Lower lobe of right lung (tissue), 2 donors: ENCODE results near the gene SLC35F3. TPM values are rescaled to one million over a fixed set of nuclear protein-coding genes. Genes with fewer than 3 reads are reported as not detected.
A peak's percentile ranks its signal among the peaks of the same experiment; 100 is the strongest.

Source experiments
- ATAC-seq, 2 donors: fragments of 200-7000 bp; cut with Tn5 transposase; one replicate each; pipeline ENCODE4 v1.9.1; 2020 to 2022; ENCODE audit warnings: mild to moderate bottlenecking in 2 of 2, moderate library complexity in 2 of 2
- DNase-seq: peaks from one replicate; pipeline ENCODE4 v3.0.0-alpha.2; 2020
- H3K27ac ChIP-seq: fragments of 200-600 bp; one replicate; pipeline ENCODE4 v1.8.0; 2022
- H3K27me3 ChIP-seq: fragments of 200-600 bp; one replicate; pipeline ENCODE4 v1.8.0; 2022; ENCODE audit warnings: low read depth
- H3K36me3 ChIP-seq: fragments of 200-600 bp; one replicate; pipeline ENCODE4 v1.8.0; 2022; ENCODE audit warnings: mild to moderate bottlenecking
- H3K4me1 ChIP-seq: fragments of 200-600 bp; one replicate; pipeline ENCODE4 v1.8.0; 2022
- H3K4me3 ChIP-seq: fragments of 200-600 bp; one replicate; pipeline ENCODE4 v1.8.0; 2022; ENCODE audit warnings: mild to moderate bottlenecking
- H3K9me3 ChIP-seq: fragments of 200-600 bp; one replicate; pipeline ENCODE4 v1.8.0; 2022
- CTCF ChIP-seq: fragments of 200-600 bp; IDR thresholded peaks from one replicate; pipeline ENCODE4 v1.8.0; 2022; ENCODE audit warnings: antibody characterized with exemption, mild to moderate bottlenecking
- intact Hi-C: fragments of 100-400 bp; cut with DNase I; formaldehyde crosslinking; loops from one replicate; pipeline ENCODE4 v1.11.0; 2022
- microRNA-seq: library from miRNA; unstranded; fragments of <30 nt; microRNA quantifications from one replicate; pipeline ENCODE4 v1.2.0, GENCODE V29; 2020; ENCODE audit warnings: borderline number of aligned reads
- total RNA-seq: library from RNA; stranded (reverse); fragmentation: NEBNext Ultra II Directional; extraction: Animal tissue kit (Norgen Biotek cat#: 25700); gene quantifications from one replicate; pipeline ENCODE4 v1.2.1, GENCODE V29; 2021
- donor health status: DM: no; HTN: yes; CAD: no; lungs with severe emphysema.

SLC35F3 gene
- total RNA-seq, 1 donor from 2014 or later, result 0.41 TPM

GRCh38 chr1:234373064-234373958 lies 468.8 kb downstream of the SLC35F3 start, which contains the start of gene COA6:
TSS of gene COA6 (plus strand) at chr1:234373456. CDS start at chr1:234373467, 11 bp downstream.
- Histone ChIP-seq H3K27ac (peak within 1 kb of the TSS; percentile 97), H3K36me3 (peaks cover 27% of the 10 kb centered on the region), H3K27me3 (no peaks in the 10 kb centered on the region), H3K9me3 (no peaks in the 10 kb centered on the region), H3K4me3 (peak within 1 kb of the TSS; percentile 68), H3K4me1 (peaks cover 24% of the 10 kb centered on the region)
- no peak for TF ChIP-seq CTCF
- intact Hi-C loops, result no loop called here
- ATAC-seq (peak; percentile 97 to 98), DNase-seq (peak; percentile 94)

GRCh38 chr1:234373959-234374254 lies 469.4 kb downstream of the SLC35F3 start:
- Histone ChIP-seq H3K9me3 (no peaks in the 10 kb centered on the region), H3K27me3 (no peaks in the 10 kb centered on the region), H3K4me3 (peak overlapping the region; percentile 68), H3K36me3 (peaks cover 29% of the 10 kb centered on the region), H3K27ac (peak overlapping the region; percentile 97), H3K4me1 (peaks cover 24% of the 10 kb centered on the region)
- DNase-seq (no peak), ATAC-seq (peak; percentile 60 to 61)
- TF ChIP-seq CTCF, result no peak
- intact Hi-C loops, result no loop called here

Small RNAs within 50 kb of the gene (microRNA-seq; reads per million reads assigned to microRNA genes)
- gene MIR4671, result not detected
